Measurements from ENCODE around the gene RPL7L1.
A peak's percentile ranks its signal among the peaks of the same experiment; 100 is the strongest.
"Not testable (repeated sequence)": the region's sequence is repeated elsewhere in the genome, so short reads cannot be mapped to it uniquely, and the experiment has no call there.

RPL7L1 gene

GRCh38 chr6:42891199-42891722 is 11.8 kb downstream of the RPL7L1 start:
- DNase-seq (ENCODE audit: low spot score), result no peak

GRCh38 chr6:42894041-42894828 is 14.8 kb downstream of the RPL7L1 start:
- DNase-seq (ENCODE audit: low spot score), result not testable (repeated sequence)

- no peak for DNase-seq (ENCODE audit: low spot score)
Measured at GRCh38 chr6:42896178-42896719, 16.8 kb downstream of the RPL7L1 start.

- DNase-seq (ENCODE audit: low spot score), result no peak
Measured at GRCh38 chr6:42898891-42899361, 19.5 kb downstream of the RPL7L1 start.

GRCh38 chr6:42899871-42900270 is 20.5 kb downstream of the RPL7L1 start:
- no peak for DNase-seq (ENCODE audit: low spot score)

- DNase-seq (ENCODE audit: low spot score), result peak; percentile 51
Measured at GRCh38 chr6:42901538-42901957, 22.1 kb downstream of the RPL7L1 start.

GRCh38 chr6:42902429-42903263 is 23.2 kb downstream of the RPL7L1 start:
- DNase-seq (ENCODE audit: low spot score), result not testable (repeated sequence)

GRCh38 chr6:42904467-42904866 is 25.1 kb downstream of the RPL7L1 start:
- no peak for DNase-seq (ENCODE audit: low spot score)

GRCh38 chr6:42907336-42907735 is 27.9 kb downstream of the RPL7L1 start:
- DNase-seq (ENCODE audit: low spot score), result no peak

- DNase-seq (ENCODE audit: low spot score), result no peak
Measured at GRCh38 chr6:42909835-42910234, 30.4 kb downstream of the RPL7L1 start.

- no peak for DNase-seq (ENCODE audit: low spot score)
Measured at GRCh38 chr6:42911171-42912021, 32.0 kb downstream of the RPL7L1 start.

- no peak for DNase-seq (ENCODE audit: low spot score)
Measured at GRCh38 chr6:42914546-42914945, 35.1 kb downstream of the RPL7L1 start.

GRCh38 chr6:42915732-42916131 is 36.3 kb downstream of the RPL7L1 start, which contains the start of gene PTCRA:
PTCRA (plus strand) TSS chr6:42916053; CDS start chr6:42916070, 17 bp downstream.
- no peak for DNase-seq (ENCODE audit: low spot score)

GRCh38 chr6:42916288-42916687 is 36.9 kb downstream of the RPL7L1 start:
- DNase-seq (ENCODE audit: low spot score), result no peak

GRCh38 chr6:42921801-42922200 is 42.4 kb downstream of the RPL7L1 start:
- DNase-seq (ENCODE audit: low spot score), result no peak

- DNase-seq (ENCODE audit: low spot score), result no peak
Measured at GRCh38 chr6:42923666-42924065, 44.2 kb downstream of the RPL7L1 start.

- no peak for DNase-seq (ENCODE audit: low spot score)
Measured at GRCh38 chr6:42925248-42925857, 45.9 kb downstream of the RPL7L1 start.

GRCh38 chr6:42928986-42929820 is 49.8 kb downstream of the RPL7L1 start, which contains the start of gene CNPY3:
CNPY3 (plus strand) TSS chr6:42929480; CDS start chr6:42929571, 91 bp downstream.
- DNase-seq (ENCODE audit: low spot score), result peak; percentile 96

GRCh38 chr6:42929821-42930360 is 50.5 kb downstream of the RPL7L1 start:
- DNase-seq (ENCODE audit: low spot score), result peak; percentile 44

GRCh38 chr6:42932412-42932811 is 53.0 kb downstream of the RPL7L1 start:
- no peak for DNase-seq (ENCODE audit: low spot score)
